Mononuclear cell (primary cell): ENCODE measurements around the gene MT3. TPM values are rescaled to one million over a fixed set of nuclear protein-coding genes. Genes with fewer than 3 reads are reported as not detected.
"Not testable (repeated sequence)": the region's sequence is repeated elsewhere in the genome, so short reads cannot be mapped to it uniquely, and the experiment has no call there.

Source experiments
- H3K27me3 ChIP-seq: 2 replicates; pipeline ENCODE4 v1.6.0; 2011; ENCODE audit warnings: low read length, control low read depth; ENCODE audit not compliant: insufficient read depth
- H3K4me1 ChIP-seq: 2 replicates; pipeline ENCODE4 v1.5.1; 2011; ENCODE audit warnings: mild to moderate bottlenecking, low read length, control low read depth; ENCODE audit not compliant: insufficient read depth
- H3K4me3 ChIP-seq: 2 replicates; pipeline ENCODE4 v1.5.1; 2011; ENCODE audit warnings: mild to moderate bottlenecking, low read length, moderate library complexity
- H3K9me3 ChIP-seq: 2 replicates; pipeline ENCODE4 v1.5.1; 2011; ENCODE audit warnings: low read depth, mild to moderate bottlenecking, control low read depth, low read length
- total RNA-seq: library from RNA; depleted of rRNA; stranded (reverse); fragments of >200 nt; gene quantifications from one replicate; pipeline ENCODE4 v1.2.3, GENCODE V29; 2012

Gene MT3
- total RNA-seq, 1 donor = 0.31 TPM

GRCh38 chr16:56564793-56565477, 24.4 kb upstream of the MT3 start, which contains the start of gene MT4:
Gene MT4, plus strand, starts transcription at chr16:56565073. Its CDS starts 56 bp downstream, at chr16:56565129.
- Histone ChIP-seq H3K9me3 (no peaks in the 10 kb centered on the region), H3K27me3 (no peaks in the 10 kb centered on the region), H3K4me3 (no peak within 1 kb of the TSS), H3K4me1 (no peaks in the 10 kb centered on the region)

- Histone ChIP-seq H3K9me3 (no peaks in the 10 kb centered on the region), H3K4me1 (no peaks in the 10 kb centered on the region), H3K4me3 (no peak overlapping the region), H3K27me3 (no peaks in the 10 kb centered on the region)
Measured at GRCh38 chr16:56569971-56570370, 19.4 kb upstream of the MT3 start.

GRCh38 chr16:56571525-56571924, 17.8 kb upstream of the MT3 start:
- H3K9me3 ChIP-seq = no peaks in the 10 kb centered on the region
- no peaks in the 10 kb centered on the region for H3K4me1 ChIP-seq
- H3K27me3 ChIP-seq = no peaks in the 10 kb centered on the region
- no peak overlapping the region for H3K4me3 ChIP-seq

GRCh38 chr16:56574625-56575024, 14.7 kb upstream of the MT3 start:
- Histone ChIP-seq H3K4me3 (no peak overlapping the region), H3K4me1 (no peaks in the 10 kb centered on the region), H3K27me3 (no peaks in the 10 kb centered on the region), H3K9me3 (no peaks in the 10 kb centered on the region)

- no peaks in the 10 kb centered on the region for H3K9me3 ChIP-seq
- no peak overlapping the region for H3K4me3 ChIP-seq
- no peaks in the 10 kb centered on the region for H3K4me1 ChIP-seq
- H3K27me3 ChIP-seq = no peaks in the 10 kb centered on the region
Measured at GRCh38 chr16:56576585-56577299, 12.6 kb upstream of the MT3 start.

GRCh38 chr16:56577300-56577625, 12.1 kb upstream of the MT3 start:
- Histone ChIP-seq H3K9me3 (no peaks in the 10 kb centered on the region), H3K4me1 (no peaks in the 10 kb centered on the region), H3K27me3 (no peaks in the 10 kb centered on the region), H3K4me3 (no peak overlapping the region)

- Histone ChIP-seq H3K27me3 (no peaks in the 10 kb centered on the region), H3K4me3 (no peak overlapping the region), H3K4me1 (no peaks in the 10 kb centered on the region), H3K9me3 (no peaks in the 10 kb centered on the region)
Measured at GRCh38 chr16:56580391-56581048, 8.8 kb upstream of the MT3 start.

GRCh38 chr16:56582911-56583310, 6.4 kb upstream of the MT3 start:
- not testable (repeated sequence) for H3K9me3 ChIP-seq, H3K4me1 ChIP-seq, H3K4me3 ChIP-seq, H3K27me3 ChIP-seq

- Histone ChIP-seq H3K4me3 (no peak overlapping the region), H3K4me1 (no peaks in the 10 kb centered on the region), H3K9me3 (no peaks in the 10 kb centered on the region), H3K27me3 (peaks cover 9% of the 10 kb centered on the region)
Measured at GRCh38 chr16:56583351-56584168, 5.8 kb upstream of the MT3 start.

- Histone ChIP-seq H3K4me1 (peaks cover 4% of the 10 kb centered on the region), H3K9me3 (no peaks in the 10 kb centered on the region), H3K27me3 (peaks cover 15% of the 10 kb centered on the region), H3K4me3 (no peak overlapping the region)
Measured at GRCh38 chr16:56584276-56584675, 5.1 kb upstream of the MT3 start.

- Histone ChIP-seq H3K4me1 (peaks cover 8% of the 10 kb centered on the region), H3K4me3 (no peak overlapping the region), H3K27me3 (peaks cover 25% of the 10 kb centered on the region), H3K9me3 (no peaks in the 10 kb centered on the region)
Measured at GRCh38 chr16:56588781-56589140, 567 bp upstream of the MT3 start.

GRCh38 chr16:56591377-56592060, 2.2 kb downstream of the MT3 start:
- Histone ChIP-seq H3K4me1 (peaks cover 8% of the 10 kb centered on the region), H3K27me3 (peaks cover 25% of the 10 kb centered on the region), H3K4me3 (no peak overlapping the region), H3K9me3 (no peaks in the 10 kb centered on the region)

GRCh38 chr16:56593573-56594291, 4.4 kb downstream of the MT3 start:
- Histone ChIP-seq H3K27me3 (peaks cover 14% of the 10 kb centered on the region), H3K9me3 (no peaks in the 10 kb centered on the region), H3K4me3 (no peak overlapping the region), H3K4me1 (peaks cover 8% of the 10 kb centered on the region)

- Histone ChIP-seq H3K4me3 (no peak overlapping the region), H3K27me3 (peaks cover 10% of the 10 kb centered on the region), H3K4me1 (peaks cover 4% of the 10 kb centered on the region), H3K9me3 (no peaks in the 10 kb centered on the region)
Measured at GRCh38 chr16:56594292-56594619, 4.9 kb downstream of the MT3 start.
